NCI-H1092 (cell line): Measurements from ENCODE around the gene UBQLN2.
"Not testable (repeated sequence)": the region's sequence is repeated elsewhere in the genome, so short reads cannot be mapped to it uniquely, and the experiment has no call there.

ENCODE experiments used
- DNase-seq: peaks from one replicate; lab custom pipeline; 2025; lab: John Stamatoyannopoulos, UW

The UBQLN2 gene

DNA sequence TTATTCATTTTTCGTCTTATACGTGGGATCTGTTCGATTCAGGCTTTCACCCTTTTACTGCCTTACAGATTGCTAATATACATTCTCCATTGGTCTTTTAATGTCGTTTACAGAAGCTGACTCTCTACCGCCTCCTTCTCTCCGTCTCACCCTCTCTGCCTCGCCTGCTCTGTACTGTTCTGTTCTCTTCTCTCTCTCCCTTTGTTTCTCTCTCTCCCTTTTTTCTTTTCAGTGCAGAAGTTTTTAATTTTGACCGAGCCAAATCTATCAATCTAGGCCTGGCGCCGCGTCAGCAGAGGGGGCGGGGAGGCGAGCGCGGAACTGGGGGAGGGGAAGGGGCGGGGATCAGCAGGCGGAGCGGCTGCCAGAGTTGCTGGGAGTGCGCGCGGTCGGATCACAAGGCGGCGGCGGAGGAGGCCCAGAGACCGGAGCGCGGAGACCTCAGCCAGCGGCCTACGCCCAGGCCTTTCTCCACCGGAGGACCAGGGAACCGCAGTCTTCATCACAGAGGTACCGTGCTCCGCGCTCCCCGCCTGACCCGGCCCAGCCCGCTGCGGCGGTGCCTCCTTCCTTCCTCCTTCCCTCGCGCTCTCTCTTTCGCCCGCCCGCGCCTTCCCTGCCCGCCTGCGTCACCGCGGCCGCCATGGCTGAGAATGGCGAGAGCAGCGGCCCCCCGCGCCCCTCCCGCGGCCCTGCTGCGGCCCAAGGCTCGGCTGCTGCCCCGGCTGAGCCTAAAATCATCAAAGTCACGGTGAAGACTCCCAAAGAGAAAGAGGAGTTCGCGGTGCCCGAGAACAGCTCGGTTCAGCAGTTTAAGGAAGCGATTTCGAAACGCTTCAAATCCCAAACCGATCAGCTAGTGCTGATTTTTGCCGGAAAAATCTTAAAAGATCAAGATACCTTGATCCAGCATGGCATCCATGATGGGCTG, at the start of gene UBQLN2:
Gene UBQLN2, plus strand, starts transcription at position 397 of the 931 bp plus-strand sequence. Its CDS starts 247 bp downstream, at position 644.
- peak; percentile 58 for DNase-seq

DNA sequence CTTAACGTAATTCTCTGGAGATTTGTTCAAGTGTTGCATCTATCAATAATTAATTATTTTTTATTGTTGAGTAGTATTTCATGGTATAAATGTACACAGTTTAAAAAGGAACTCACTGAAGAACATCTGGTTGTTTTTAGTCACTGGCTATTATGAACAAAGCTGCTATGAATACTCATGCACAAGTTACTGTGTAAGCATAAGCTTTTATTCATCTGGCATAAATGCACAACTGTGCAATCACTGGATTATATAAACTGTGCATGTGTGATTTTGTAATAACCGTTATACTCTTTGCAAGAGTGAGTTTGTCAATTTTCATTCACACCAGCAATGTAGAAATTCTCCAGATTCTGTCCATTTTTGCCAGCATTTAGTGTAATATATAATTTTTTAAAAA, 43.8 kb upstream of the UBQLN2 start:
- no peak for DNase-seq

DNA sequence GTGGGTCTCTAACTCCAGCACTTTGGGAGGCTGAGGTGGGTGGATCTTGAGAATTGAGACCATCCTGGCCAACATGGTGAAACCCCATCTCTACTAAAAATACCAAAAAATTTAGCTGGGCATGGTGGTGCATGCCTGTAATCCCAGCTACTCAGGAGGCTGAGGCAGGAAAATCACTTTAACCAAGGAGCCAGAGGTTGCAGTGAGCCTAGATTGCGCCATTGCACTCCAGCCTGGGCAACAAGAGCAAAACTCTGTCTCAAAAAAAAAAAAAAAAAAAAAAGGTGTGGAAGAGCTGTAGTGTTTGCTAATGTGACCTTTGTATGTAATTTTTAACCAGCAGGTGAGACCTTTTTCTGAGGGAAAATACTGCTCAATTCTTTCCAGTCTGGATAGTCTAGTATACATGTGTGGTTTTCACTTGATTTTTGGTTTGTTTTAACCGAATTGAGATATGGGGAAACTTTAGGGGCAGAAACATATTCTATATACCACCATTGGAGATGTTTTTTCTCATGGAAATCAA, 33.9 kb upstream of the UBQLN2 start:
- not testable (repeated sequence) for DNase-seq

- DNase-seq, result no peak
These were observed 33.4 kb upstream of the UBQLN2 start for GRCh38 chrX:56530011-56530410.

- DNase-seq, result no peak
These were observed 12.8 kb upstream of the UBQLN2 start for GRCh38 chrX:56550667-56551066.

GRCh38 chrX:56554870-56555269, 8.6 kb upstream of the UBQLN2 start:
- DNase-seq, result no peak

DNA sequence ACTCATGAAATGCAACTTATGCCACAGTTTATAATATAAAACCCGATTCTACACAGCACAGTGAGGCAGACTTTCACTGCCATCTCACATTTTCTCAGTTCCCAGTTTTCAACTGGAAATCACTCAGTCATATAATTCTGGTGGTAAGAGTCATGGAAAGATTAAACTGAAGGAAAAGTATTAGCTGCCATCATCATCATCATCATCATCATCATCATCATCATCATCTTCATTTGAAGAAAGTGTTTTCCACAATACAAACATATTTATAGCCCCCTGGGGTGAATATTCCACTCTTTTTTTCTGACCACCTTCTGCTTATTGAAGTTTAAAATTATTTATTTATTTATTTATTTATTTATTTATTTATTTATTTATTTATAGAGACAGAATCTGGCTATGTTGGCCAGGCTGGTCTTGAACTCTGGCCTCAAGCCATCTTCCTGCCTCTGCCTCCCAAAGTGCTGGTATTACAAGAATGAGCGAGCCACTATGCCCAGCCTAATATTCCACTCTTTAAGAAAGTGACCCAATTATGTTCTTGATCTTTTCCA, 6.0 kb upstream of the UBQLN2 start:
- no peak for DNase-seq

DNA sequence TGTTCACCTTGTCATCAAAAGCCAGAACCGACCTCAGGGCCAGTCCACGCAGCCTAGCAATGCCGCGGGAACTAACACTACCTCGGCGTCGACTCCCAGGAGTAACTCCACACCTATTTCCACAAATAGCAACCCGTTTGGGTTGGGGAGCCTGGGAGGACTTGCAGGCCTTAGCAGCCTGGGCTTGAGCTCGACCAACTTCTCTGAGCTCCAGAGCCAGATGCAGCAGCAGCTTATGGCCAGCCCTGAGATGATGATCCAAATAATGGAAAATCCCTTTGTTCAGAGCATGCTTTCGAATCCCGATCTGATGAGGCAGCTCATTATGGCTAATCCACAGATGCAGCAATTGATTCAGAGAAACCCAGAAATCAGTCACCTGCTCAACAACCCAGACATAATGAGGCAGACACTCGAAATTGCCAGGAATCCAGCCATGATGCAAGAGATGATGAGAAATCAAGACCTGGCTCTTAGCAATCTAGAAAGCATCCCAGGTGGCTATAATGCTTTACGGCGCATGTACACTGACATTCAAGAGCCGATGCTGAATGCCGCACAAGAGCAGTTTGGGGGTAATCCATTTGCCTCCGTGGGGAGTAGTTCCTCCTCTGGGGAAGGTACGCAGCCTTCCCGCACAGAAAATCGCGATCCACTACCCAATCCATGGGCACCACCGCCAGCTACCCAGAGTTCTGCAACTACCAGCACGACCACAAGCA, 898 bp downstream of the UBQLN2 start:
- peak; percentile 23 for DNase-seq

DNA sequence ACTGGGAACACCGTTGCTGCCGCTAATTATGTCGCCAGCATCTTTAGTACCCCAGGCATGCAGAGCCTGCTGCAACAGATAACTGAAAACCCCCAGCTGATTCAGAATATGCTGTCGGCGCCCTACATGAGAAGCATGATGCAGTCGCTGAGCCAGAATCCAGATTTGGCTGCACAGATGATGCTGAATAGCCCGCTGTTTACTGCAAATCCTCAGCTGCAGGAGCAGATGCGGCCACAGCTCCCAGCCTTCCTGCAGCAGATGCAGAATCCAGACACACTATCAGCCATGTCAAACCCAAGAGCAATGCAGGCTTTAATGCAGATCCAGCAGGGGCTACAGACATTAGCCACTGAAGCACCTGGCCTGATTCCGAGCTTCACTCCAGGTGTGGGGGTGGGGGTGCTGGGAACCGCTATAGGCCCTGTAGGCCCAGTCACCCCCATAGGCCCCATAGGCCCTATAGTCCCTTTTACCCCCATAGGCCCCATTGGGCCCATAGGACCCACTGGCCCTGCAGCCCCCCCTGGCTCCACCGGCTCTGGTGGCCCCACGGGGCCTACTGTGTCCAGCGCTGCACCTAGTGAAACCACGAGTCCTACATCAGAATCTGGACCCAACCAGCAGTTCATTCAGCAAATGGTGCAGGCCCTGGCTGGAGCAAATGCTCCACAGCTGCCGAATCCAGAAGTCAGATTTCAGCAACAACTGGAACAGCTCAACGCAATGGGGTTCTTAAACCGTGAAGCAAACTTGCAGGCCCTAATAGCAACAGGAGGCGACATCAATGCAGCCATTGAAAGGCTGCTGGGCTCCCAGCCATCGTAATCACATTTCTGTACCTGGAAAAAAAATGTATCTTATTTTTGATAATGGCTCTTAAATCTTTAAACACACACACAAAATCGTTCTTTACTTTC, 1.8 kb downstream of the UBQLN2 start:
- DNase-seq, result no peak

GRCh38 chrX:56569378-56570057, 6.1 kb downstream of the UBQLN2 start:
- DNase-seq, result no peak

DNA sequence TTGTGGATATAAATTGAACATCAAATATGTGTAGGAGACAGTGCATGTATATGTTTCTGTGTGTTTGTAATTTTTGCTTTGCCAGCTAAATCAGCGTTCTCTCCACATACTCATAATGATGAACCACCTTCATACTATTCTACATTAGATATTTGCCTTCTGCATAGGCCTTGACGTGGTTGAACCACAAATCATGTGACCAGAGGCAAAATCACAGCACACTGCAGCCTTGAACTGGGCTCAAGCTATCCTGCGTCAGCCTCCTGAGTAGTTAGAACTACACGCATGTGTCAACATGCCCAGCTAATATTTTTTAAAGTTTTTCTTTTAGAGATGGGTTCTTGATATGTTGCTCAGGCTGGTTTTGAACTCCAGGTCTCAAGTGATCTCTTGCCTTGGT, 9.5 kb downstream of the UBQLN2 start:
- DNase-seq, result no peak

GRCh38 chrX:56574861-56575260, 11.4 kb downstream of the UBQLN2 start:
- no peak for DNase-seq

- DNase-seq, result no peak
These were observed 13.3 kb downstream of the UBQLN2 start for GRCh38 chrX:56576721-56577120.

GRCh38 chrX:56588397-56589188, 25.2 kb downstream of the UBQLN2 start:
- no peak for DNase-seq

- not testable (repeated sequence) for DNase-seq
These were observed 28.4 kb downstream of the UBQLN2 start for GRCh38 chrX:56591830-56592229.

- DNase-seq, result no peak
These were observed 36.7 kb downstream of the UBQLN2 start for GRCh38 chrX:56600141-56600540.

- no peak for DNase-seq
These were observed 37.6 kb downstream of the UBQLN2 start for GRCh38 chrX:56600987-56601386.

- no peak for DNase-seq
These were observed 51.9 kb downstream of the UBQLN2 start for GRCh38 chrX:56615282-56615681.
